ENCODE measurements around the gene LCMT1.

GRCh38 chr16:25198021-25198420, 86.5 kb downstream of the LCMT1 start:
- TF ChIP-seq POLR2AphosphoS5 (IDR thresholded peaks at IDR 0.05; ENCODE audit: control insufficient read depth, insufficient read depth, low read depth, low read length) (no peak), NFIC (IDR thresholded peaks at IDR 0.05) (no peak), CTCF (IDR thresholded peaks at IDR 0.05 in 2 of 3, conservative IDR thresholded peaks at IDR 0.05 in 1 of 3; ENCODE audit: insufficient read depth in 2 of 3, low read depth in 1 of 3, low read length in 3 of 3) (no peak), ZEB2 (IDR thresholded peaks at IDR 0.05) (no peak), NR3C1 (CRISPR knock-in tag; IDR thresholded peaks at IDR 0.05) (no peak), RAD21 (CRISPR knock-in tag; conservative IDR thresholded peaks at IDR 0.05 in 1 of 2, IDR thresholded peaks at IDR 0.05 in 1 of 2) (no peak), VEZF1 (CRISPR knock-in tag; IDR thresholded peaks at IDR 0.05) (no peak), BDP1 (IDR thresholded peaks at IDR 0.05; ENCODE audit: insufficient read depth, insufficient read length) (no peak), ZSCAN29 (IDR thresholded peaks at IDR 0.05) (no peak), GATAD2A (IDR thresholded peaks at IDR 0.05) (no peak), RBM14 (IDR thresholded peaks at IDR 0.05; ENCODE audit: borderline replicate concordance, insufficient read depth, low read depth, low read length) (no peak)
- TF ChIP-seq, protein P1, sequence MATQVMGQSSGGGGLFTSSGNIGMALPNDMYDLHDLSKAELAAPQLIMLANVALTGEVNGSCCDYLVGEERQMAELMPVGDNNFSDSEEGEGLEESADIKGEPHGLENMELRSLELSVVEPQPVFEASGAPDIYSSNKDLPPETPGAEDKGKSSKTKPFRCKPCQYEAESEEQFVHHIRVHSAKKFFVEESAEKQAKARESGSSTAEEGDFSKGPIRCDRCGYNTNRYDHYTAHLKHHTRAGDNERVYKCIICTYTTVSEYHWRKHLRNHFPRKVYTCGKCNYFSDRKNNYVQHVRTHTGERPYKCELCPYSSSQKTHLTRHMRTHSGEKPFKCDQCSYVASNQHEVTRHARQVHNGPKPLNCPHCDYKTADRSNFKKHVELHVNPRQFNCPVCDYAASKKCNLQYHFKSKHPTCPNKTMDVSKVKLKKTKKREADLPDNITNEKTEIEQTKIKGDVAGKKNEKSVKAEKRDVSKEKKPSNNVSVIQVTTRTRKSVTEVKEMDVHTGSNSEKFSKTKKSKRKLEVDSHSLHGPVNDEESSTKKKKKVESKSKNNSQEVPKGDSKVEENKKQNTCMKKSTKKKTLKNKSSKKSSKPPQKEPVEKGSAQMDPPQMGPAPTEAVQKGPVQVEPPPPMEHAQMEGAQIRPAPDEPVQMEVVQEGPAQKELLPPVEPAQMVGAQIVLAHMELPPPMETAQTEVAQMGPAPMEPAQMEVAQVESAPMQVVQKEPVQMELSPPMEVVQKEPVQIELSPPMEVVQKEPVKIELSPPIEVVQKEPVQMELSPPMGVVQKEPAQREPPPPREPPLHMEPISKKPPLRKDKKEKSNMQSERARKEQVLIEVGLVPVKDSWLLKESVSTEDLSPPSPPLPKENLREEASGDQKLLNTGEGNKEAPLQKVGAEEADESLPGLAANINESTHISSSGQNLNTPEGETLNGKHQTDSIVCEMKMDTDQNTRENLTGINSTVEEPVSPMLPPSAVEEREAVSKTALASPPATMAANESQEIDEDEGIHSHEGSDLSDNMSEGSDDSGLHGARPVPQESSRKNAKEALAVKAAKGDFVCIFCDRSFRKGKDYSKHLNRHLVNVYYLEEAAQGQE (IDR thresholded peaks at IDR 0.05; ENCODE audit: borderline replicate concordance): no peak
- TF ChIP-seq, protein P1 (CRISPR knock-in tag; IDR thresholded peaks at IDR 0.05; ENCODE audit: low read depth): no peak

Measured in K562 (cell line).